HCT116 (cell line): ENCODE measurements around the gene IFITM1. TPM values are rescaled to one million over a fixed set of nuclear protein-coding genes. Genes with fewer than 3 reads are reported as not detected.

Source experiments
- ATAC-seq: fragments of 200-7000 bp; cut with Tn5 transposase; 2 replicates; pipeline ENCODE4 v1.9.1; 2020; ENCODE audit warnings: mild to moderate bottlenecking, moderate library complexity
- BruUV-seq: library from RNA; stranded (reverse); fragments of 400-500 nt; replicated peaks from 2 replicates; lab custom pipeline; 2021; lab: Mats Ljungman, UMichigan
- CTCF ChIA-PET: fragments of 300-600 bp; sonication (Branson Sonifier 250); formaldehyde crosslinking; loops from one replicate; lab custom pipeline; 2021; ENCODE audit warnings: antibody characterized with exemption; lab: Charles Lee
- POLR2A ChIA-PET: fragments of 300-600, 350-600 bp; sonication (Branson Sonifier 250); formaldehyde crosslinking; loops from one replicate; lab custom pipeline; 2021; ENCODE audit warnings: antibody characterized with exemption; lab: Charles Lee
- RAD21 ChIA-PET, 2 experiments: fragments of 300-600 bp; sonication (Branson Sonifier 250); formaldehyde crosslinking; loops; one replicate each; lab custom pipeline; 2023; ENCODE audit warnings: low total read pairs in 2 of 2; ENCODE audit not compliant: uncharacterized antibody in 2 of 2, unreplicated experiment in 2 of 2, low non-redundant PET in 1 of 2; lab: Charles Lee
- DNase-seq: peaks from one replicate; pipeline ENCODE4 v3.0.0-alpha.2; 2010; ENCODE audit warnings: low read depth, low spot score
- H2AFZ ChIP-seq: fragments of 200-600 bp; shearing (Covaris generic), sonication (generic); 2 replicates; pipeline ENCODE4 v1.6.1; 2017; ENCODE audit warnings: low read depth, mixed run types, mixed read lengths, antibody characterized with exemption, low read length; ENCODE audit not compliant: poor library complexity, severe bottlenecking
- H3K27ac ChIP-seq: 2 replicates; pipeline ENCODE4 v1.5.1; 2012; ENCODE audit warnings: low read depth, low read length
- H3K27me3 ChIP-seq: fragments of 200-600 bp; sonication (generic); 2 replicates; pipeline ENCODE4 v1.6.1; 2016; ENCODE audit warnings: mixed run types, low read length, mixed read lengths; ENCODE audit not compliant: insufficient read depth
- H3K36me3 ChIP-seq, 2 experiments: fragments of 200-500 bp in 1 of 2; fragments of 200-600 bp in 1 of 2; sonication (Bioruptor generic) in 1 of 2; sonication (generic) in 1 of 2; 2 replicates each; pipeline versions ENCODE4 v1.5.1 to v1.6.1; 2014 to 2016; ENCODE audit warnings: low read length in 2 of 2, inconsistent platforms in 1 of 2, mixed read lengths in 1 of 2, mixed run types in 1 of 2; ENCODE audit not compliant: insufficient read depth in 2 of 2, control insufficient read depth in 1 of 2
- H3K4me1 ChIP-seq, 2 experiments: fragments of 200-600 bp in 1 of 2; sonication (generic) in 1 of 2; 2 replicates each; pipeline versions ENCODE4 v1.5.1 to v1.6.1; 2012 to 2017; ENCODE audit warnings: low read length in 2 of 2, inconsistent platforms in 1 of 2, mild to moderate bottlenecking in 1 of 2, mixed read lengths in 1 of 2, mixed run types in 1 of 2, moderate library complexity in 1 of 2; ENCODE audit not compliant: insufficient read depth in 2 of 2, control insufficient read depth in 1 of 2
- H3K4me2 ChIP-seq: fragments of 200-600 bp; sonication (generic); 2 replicates; pipeline ENCODE4 v1.6.1; 2017; ENCODE audit warnings: mixed run types, low read length, mixed read lengths
- H3K4me3 ChIP-seq, 2 experiments: fragments of 200-600 bp in 1 of 2; sonication (generic) in 1 of 2; replicated peaks in 1 of 2; 2 replicates each; pipeline ENCODE4 v1.5.1; 2011 to 2016; ENCODE audit warnings: low read length in 2 of 2, control low read depth in 1 of 2, low read depth in 1 of 2, mild to moderate bottlenecking in 1 of 2, mixed read lengths in 1 of 2, mixed run types in 1 of 2
- H3K79me2 ChIP-seq: fragments of 200-600 bp; sonication (generic); 2 replicates; pipeline ENCODE4 v1.6.1; 2017; ENCODE audit warnings: mild to moderate bottlenecking, mixed run types, low read length, moderate library complexity, mixed read lengths; ENCODE audit not compliant: insufficient read depth
- H3K9ac ChIP-seq: fragments of 200-600 bp; sonication (generic); 2 replicates; pipeline ENCODE4 v1.6.1; 2016; ENCODE audit warnings: low read length, mixed read lengths
- H3K9me2 ChIP-seq: fragments of 200-600 bp; sonication (generic), shearing (Covaris generic); 2 replicates; pipeline ENCODE4 v1.6.1; 2017; ENCODE audit warnings: mixed run types, mild to moderate bottlenecking, moderate library complexity; ENCODE audit not compliant: insufficient read depth
- H3K9me3 ChIP-seq, 2 experiments: fragments of 200-500 bp in 1 of 2; fragments of 200-600 bp in 1 of 2; sonication (Bioruptor generic) in 1 of 2; sonication (generic) in 1 of 2; 2 replicates each; pipeline ENCODE4 v1.6.1; 2014 to 2017; ENCODE audit warnings: low read length in 2 of 2, mixed read lengths in 2 of 2, inconsistent platforms in 1 of 2, low read depth in 1 of 2, mild to moderate bottlenecking in 1 of 2, mixed run types in 1 of 2, moderate library complexity in 1 of 2; ENCODE audit not compliant: control insufficient read depth in 1 of 2, insufficient read depth in 1 of 2
- H4K20me1 ChIP-seq: fragments of 200-600 bp; sonication (generic), shearing (Covaris generic); 2 replicates; pipeline ENCODE4 v1.6.1; 2017; ENCODE audit warnings: mixed run types, mild to moderate bottlenecking, moderate library complexity; ENCODE audit not compliant: insufficient read depth
- CEBPB ChIP-seq: IDR thresholded peaks from 2 replicates; pipeline ENCODE4 v1.6.1; 2012; ENCODE audit warnings: low read depth
- EGR1 ChIP-seq: IDR thresholded peaks from 2 replicates; pipeline ENCODE4 v1.6.1; 2012; ENCODE audit warnings: low read depth
- EZH2phosphoT487 ChIP-seq: fragments of 200-600 bp; IDR thresholded peaks from 2 replicates; pipeline ENCODE4 v1.6.1; 2018; ENCODE audit warnings: antibody characterized with exemption, borderline replicate concordance
- JUND ChIP-seq: IDR thresholded peaks from 2 replicates; pipeline ENCODE4 v1.6.1; 2012
- RAD21 ChIP-seq: IDR thresholded peaks from 2 replicates; pipeline ENCODE4 v1.6.1; 2012; ENCODE audit warnings: low read depth, mild to moderate bottlenecking
- REST ChIP-seq: IDR thresholded peaks from 2 replicates; pipeline ENCODE4 v1.6.1; 2012; ENCODE audit warnings: low read depth
- SRF ChIP-seq: IDR thresholded peaks from 2 replicates; pipeline ENCODE4 v1.6.1; 2012; ENCODE audit warnings: low read depth
- TCF7L2 ChIP-seq: IDR thresholded peaks from 2 replicates; pipeline ENCODE4 v1.7.0; 2011; ENCODE audit warnings: borderline replicate concordance, inconsistent platforms; ENCODE audit not compliant: insufficient read depth, insufficient read length; ENCODE audit errors: extremely low read depth
- intact Hi-C: fragments of 100-400 bp; cut with micrococcal nuclease; formaldehyde crosslinking; loops from 2 replicates; pipeline ENCODE4 v1.10.0; 2022
- total RNA-seq: library from RNA; stranded (reverse); gene quantifications from one replicate; pipeline ENCODE4 v1.2.1, GENCODE V29; 2021; ENCODE audit not compliant: unreplicated experiment
- TF ChIP-seq, protein P1 (sequence below): IDR thresholded peaks from 2 replicates; pipeline ENCODE4 v1.6.1; 2012

Gene IFITM1
- total RNA-seq, 1 experiment from 2014 or later = 6.1 TPM

DNA sequence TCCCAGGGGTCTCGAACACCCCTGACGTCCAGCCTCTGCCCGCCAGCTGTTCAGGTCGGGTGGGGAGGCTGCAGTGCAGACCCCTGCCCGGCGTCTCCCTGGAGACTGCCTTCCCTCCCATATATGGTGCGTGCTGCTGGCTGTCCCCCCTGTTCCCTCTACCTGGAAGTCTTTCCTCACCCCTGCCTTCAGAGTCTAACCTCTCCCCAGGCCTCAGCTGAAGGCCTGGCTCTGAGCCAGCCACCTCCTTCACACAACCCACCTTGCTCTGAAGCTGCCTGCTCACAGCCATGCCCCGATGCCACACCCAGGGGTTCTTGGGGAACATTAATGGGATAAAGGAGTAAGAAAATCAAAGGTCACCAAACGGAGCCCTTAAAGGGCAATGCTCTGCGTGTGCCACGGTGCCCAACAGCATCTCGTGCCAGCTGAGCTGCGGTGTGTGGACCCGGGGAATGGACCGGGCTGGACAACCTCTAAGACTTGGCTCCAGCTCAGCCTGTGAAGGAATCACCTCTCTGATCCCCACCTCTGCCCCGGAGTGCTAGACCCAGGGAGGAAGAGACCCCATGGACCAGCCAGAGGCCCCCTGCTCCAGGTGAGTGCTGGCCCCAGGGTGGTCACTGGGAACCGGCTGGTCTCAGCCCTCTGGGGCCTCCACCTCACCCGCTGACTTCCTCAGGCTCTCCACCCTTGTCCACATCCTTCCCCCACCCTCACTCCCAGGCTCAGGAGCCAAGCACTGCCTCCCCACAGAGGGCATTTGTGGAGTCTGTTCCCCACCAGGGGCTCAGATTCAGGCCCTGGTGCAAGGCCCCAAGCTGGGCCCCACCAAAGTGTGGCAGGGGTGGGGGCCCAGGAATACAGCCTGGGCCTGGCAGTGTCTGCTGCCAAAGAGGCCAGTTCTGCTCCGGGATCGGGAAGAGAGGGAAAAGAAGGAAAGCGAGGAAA lies 35.6 kb upstream of the IFITM1 start, which contains the start of gene NLRP6:
Gene NLRP6, plus strand, starts transcription at position 407 of the 951 bp plus-strand sequence. Its CDS starts 163 bp downstream, at position 570.
- no peak within 1 kb of the TSS for H3K4me2 ChIP-seq
- no peak for ATAC-seq
- TF ChIP-seq RAD21 (no peak), JUND (no peak), TCF7L2 (no peak), EZH2phosphoT487 (no peak), REST (no peak), CEBPB (no peak), EGR1 (no peak), SRF (no peak)
- TF ChIP-seq, protein P1, sequence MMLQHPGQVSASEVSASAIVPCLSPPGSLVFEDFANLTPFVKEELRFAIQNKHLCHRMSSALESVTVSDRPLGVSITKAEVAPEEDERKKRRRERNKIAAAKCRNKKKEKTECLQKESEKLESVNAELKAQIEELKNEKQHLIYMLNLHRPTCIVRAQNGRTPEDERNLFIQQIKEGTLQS = no peak
- TF ChIP-seq, all 23 proteins: peak for 0
- RAD21 ChIA-PET = no interaction called here
- DNase-seq = no peak
- Histone ChIP-seq H3K79me2 (no peaks in the 10 kb centered on the region), H4K20me1 (no peaks in the 10 kb centered on the region), H3K4me3 (no peak within 1 kb of the TSS), H3K36me3 (no peaks in the 10 kb centered on the region), H3K9me2 (no peaks in the 10 kb centered on the region), H3K9me3 (no peaks in the 10 kb centered on the region), H2AFZ (no peak within 1 kb of the TSS), H3K27me3 (no peaks in the 10 kb centered on the region), H3K9ac (no peak within 1 kb of the TSS), H3K27ac (no peak within 1 kb of the TSS; the same call in 1 of the 2 replicates), H3K4me1 (peaks cover 0 to 3% of the 10 kb centered on the region in 2 experiments; a peak in 1 of 4 replicates)
- POLR2A ChIA-PET = no interaction called here
- CTCF ChIA-PET = no interaction called here
- BruUV-seq = no TSS peak
- intact Hi-C loops = no loop called here
